CD4-positive, CD25-positive, alpha-beta regulatory T cell (primary cell): ENCODE data around the gene CITED4. TPM values are rescaled to one million over a fixed set of nuclear protein-coding genes. Genes with fewer than 3 reads are reported as not detected.

Experiments
- ATAC-seq, 2 donors: fragments of 150-1000 bp; cut with Tn5 transposase; one replicate each; pipeline ENCODE4 v1.10.0; 2021; ENCODE audit warnings: low read depth in 2 of 2, moderate number of reproducible peaks in 2 of 2, moderate library complexity in 1 of 2
- DNase-seq, 3 donors: peaks; one replicate each; pipeline versions ENCODE4 v3.0.0 to v3.0.0-alpha.2; 2012 to 2022; ENCODE audit warnings: mixed read lengths in 1 of 3
- H3K27ac ChIP-seq: one replicate; pipeline ENCODE4 v1.7.0; 2013; ENCODE audit warnings: mild to moderate bottlenecking, low read length; ENCODE audit not compliant: insufficient read depth, poor library complexity, severe bottlenecking
- H3K27me3 ChIP-seq: one replicate; pipeline ENCODE4 v1.7.0; 2013; ENCODE audit warnings: low read length; ENCODE audit not compliant: control insufficient read depth, insufficient read depth
- H3K36me3 ChIP-seq: one replicate; pipeline ENCODE4 v1.7.0; 2013; ENCODE audit warnings: mild to moderate bottlenecking, low read length, moderate library complexity; ENCODE audit not compliant: control insufficient read depth, insufficient read depth
- H3K4me1 ChIP-seq: 2 replicates; pipeline ENCODE4 v1.7.0; 2013; ENCODE audit warnings: mild to moderate bottlenecking, low read length; ENCODE audit not compliant: insufficient read depth, control insufficient read depth, poor library complexity, severe bottlenecking
- H3K4me3 ChIP-seq: one replicate; pipeline ENCODE4 v1.7.0; 2013; ENCODE audit warnings: low read depth, mild to moderate bottlenecking, low read length, moderate library complexity
- H3K9me3 ChIP-seq, 2 experiments: 1 replicate in 1 of 2; 2 replicates in 1 of 2; pipeline ENCODE4 v1.7.0; 2013; ENCODE audit warnings: low read length in 2 of 2, mild to moderate bottlenecking in 1 of 2, moderate library complexity in 1 of 2; ENCODE audit not compliant: control insufficient read depth in 2 of 2
- H3K27ac Mint-ChIP-seq, 3 donors: one replicate each; pipeline ENCODE4 v1.8.0; 2020 to 2022; ENCODE audit warnings: mild to moderate bottlenecking in 3 of 3, mixed read lengths in 3 of 3, moderate library complexity in 2 of 3
- H3K27me3 Mint-ChIP-seq: one replicate; pipeline ENCODE4 v1.8.0; 2022; ENCODE audit warnings: mild to moderate bottlenecking, mixed read lengths
- H3K36me3 Mint-ChIP-seq: one replicate; pipeline ENCODE4 v1.8.0; 2020; ENCODE audit warnings: mixed read lengths
- H3K4me1 Mint-ChIP-seq, 4 donors: one replicate each; pipeline ENCODE4 v1.8.0; 2020 to 2022; ENCODE audit warnings: mixed read lengths in 4 of 4, mild to moderate bottlenecking in 1 of 4
- H3K4me3 Mint-ChIP-seq, 4 donors: one replicate each; pipeline ENCODE4 v1.8.0; 2020 to 2022; ENCODE audit warnings: mild to moderate bottlenecking in 4 of 4, mixed read lengths in 4 of 4, moderate library complexity in 3 of 4
- H3K9me3 Mint-ChIP-seq, 7 donors: one replicate each; pipeline ENCODE4 v1.8.0; 2020 to 2022; ENCODE audit warnings: mixed read lengths in 7 of 7, mild to moderate bottlenecking in 3 of 7, moderate library complexity in 2 of 7
- polyA plus RNA-seq, 4 donors: library from polyadenylated mRNA; unstranded; fragments of 300-500 nt; fragmentation: Illumina TruSeq; gene quantifications; one replicate each; pipeline ENCODE4 v1.2.3, GENCODE V29; 2021
- total RNA-seq: library from RNA; stranded (reverse); gene quantifications from one replicate; pipeline ENCODE4 v1.2.3, GENCODE V29; 2022

The CITED4 gene
- total and polyA plus RNA-seq, 5 donors from 2014 or later: 7.0 to 15.8 (median 13.5) TPM

- peak overlapping the region in 1 of 3 donors; percentile 37 for H3K27ac Mint-ChIP-seq
- no peaks in the 10 kb centered on the region for H3K27me3 ChIP-seq
- no peaks in the 10 kb centered on the region for H3K36me3 ChIP-seq
- no peak for ATAC-seq
- H3K4me3 Mint-ChIP-seq: no peak overlapping the region
- H3K9me3 ChIP-seq: no peaks in the 10 kb centered on the region
- H3K27ac ChIP-seq: no peak overlapping the region
- no peak for DNase-seq
- no peaks in the 10 kb centered on the region for H3K9me3 Mint-ChIP-seq
- H3K4me1 ChIP-seq: peaks cover 12% of the 10 kb centered on the region
- H3K36me3 Mint-ChIP-seq: no peaks in the 10 kb centered on the region
- no peak overlapping the region for H3K4me3 ChIP-seq
- peaks cover 15% of the 10 kb centered on the region for H3K27me3 Mint-ChIP-seq
- H3K4me1 Mint-ChIP-seq: peaks cover 0 to 17% (median 12%) of the 10 kb centered on the region in 4 donors
Observed at GRCh38 chr1:40857737-40858136, 4.4 kb downstream of the CITED4 start.

- H3K4me3 ChIP-seq: no peak overlapping the region
- H3K27ac ChIP-seq: no peak overlapping the region
- peaks cover 8% of the 10 kb centered on the region for H3K4me1 ChIP-seq
- Mint-ChIP-seq H3K9me3 (no peaks in the 10 kb centered on the region), H3K27me3 (peaks cover 15% of the 10 kb centered on the region), H3K36me3 (no peaks in the 10 kb centered on the region), H3K4me3 (peak overlapping the region in 1 of 4 donors; percentile 84), H3K27ac (peak overlapping the region in 1 of 3 donors; percentile 9), H3K4me1 (peaks cover 0 to 12% (median 7%) of the 10 kb centered on the region in 4 donors)
- DNase-seq (no peak), ATAC-seq (no peak)
- no peaks in the 10 kb centered on the region for H3K36me3 ChIP-seq
- H3K27me3 ChIP-seq: no peaks in the 10 kb centered on the region
- no peaks in the 10 kb centered on the region for H3K9me3 ChIP-seq
Observed at GRCh38 chr1:40856656-40857302, 5.4 kb downstream of the CITED4 start.

DNA sequence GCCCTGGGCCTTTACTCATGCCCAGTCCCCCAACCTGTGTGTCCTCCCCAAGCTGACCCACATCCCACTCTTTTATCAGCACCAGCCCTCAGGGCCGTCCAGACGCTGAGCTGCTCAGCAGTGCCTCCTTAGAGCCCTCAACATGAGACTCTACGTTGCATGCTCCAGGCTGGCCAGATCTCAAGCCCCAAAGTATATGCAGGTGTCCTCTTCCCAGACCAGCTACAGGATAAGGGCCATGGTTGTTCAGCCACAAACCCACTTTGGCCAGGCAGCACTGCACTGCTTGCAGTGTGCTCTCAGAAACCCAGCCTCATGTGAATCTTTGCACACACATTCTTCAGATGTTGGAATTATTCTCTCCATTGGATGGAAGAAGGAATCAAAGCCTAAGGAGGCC lies 6.0 kb downstream of the CITED4 start:
- H3K9me3 ChIP-seq: no peaks in the 10 kb centered on the region
- DNase-seq (no peak), ATAC-seq (no peak)
- H3K4me3 ChIP-seq: no peak overlapping the region
- Mint-ChIP-seq H3K27me3 (peaks cover 15% of the 10 kb centered on the region), H3K27ac (no peak overlapping the region), H3K4me3 (no peak overlapping the region), H3K4me1 (peaks cover 0 to 12% (median 7%) of the 10 kb centered on the region in 4 donors), H3K9me3 (no peaks in the 10 kb centered on the region), H3K36me3 (no peaks in the 10 kb centered on the region)
- no peaks in the 10 kb centered on the region for H3K27me3 ChIP-seq
- H3K27ac ChIP-seq: no peak overlapping the region
- H3K4me1 ChIP-seq: peaks cover 3% of the 10 kb centered on the region
- no peaks in the 10 kb centered on the region for H3K36me3 ChIP-seq

- Histone ChIP-seq H3K27me3 (no peaks in the 10 kb centered on the region), H3K36me3 (no peaks in the 10 kb centered on the region), H3K4me3 (no peak overlapping the region), H3K27ac (no peak overlapping the region), H3K9me3 (no peaks in the 10 kb centered on the region), H3K4me1 (no peaks in the 10 kb centered on the region)
- Mint-ChIP-seq H3K27ac (no peak overlapping the region), H3K4me1 (peaks cover 0 to 9% (median 5%) of the 10 kb centered on the region in 4 donors), H3K4me3 (no peak overlapping the region), H3K9me3 (no peaks in the 10 kb centered on the region), H3K36me3 (no peaks in the 10 kb centered on the region), H3K27me3 (peaks cover 10% of the 10 kb centered on the region)
- ATAC-seq (no peak), DNase-seq (no peak)
Observed at GRCh38 chr1:40855513-40855912, 6.7 kb downstream of the CITED4 start.

GRCh38 chr1:40853885-40854170 lies 8.3 kb downstream of the CITED4 start:
- Mint-ChIP-seq H3K4me1 (peaks cover 2 to 6% (median 5%) of the 10 kb centered on the region in 4 donors), H3K9me3 (no peaks in the 10 kb centered on the region), H3K36me3 (no peaks in the 10 kb centered on the region), H3K27me3 (no peaks in the 10 kb centered on the region), H3K4me3 (no peak overlapping the region), H3K27ac (no peak overlapping the region)
- no peak overlapping the region for H3K4me3 ChIP-seq
- DNase-seq (no peak), ATAC-seq (no peak)
- H3K36me3 ChIP-seq: no peaks in the 10 kb centered on the region
- peaks cover 5% of the 10 kb centered on the region for H3K4me1 ChIP-seq
- H3K9me3 ChIP-seq: no peaks in the 10 kb centered on the region
- H3K27me3 ChIP-seq: no peaks in the 10 kb centered on the region
- H3K27ac ChIP-seq: no peak overlapping the region

DNA sequence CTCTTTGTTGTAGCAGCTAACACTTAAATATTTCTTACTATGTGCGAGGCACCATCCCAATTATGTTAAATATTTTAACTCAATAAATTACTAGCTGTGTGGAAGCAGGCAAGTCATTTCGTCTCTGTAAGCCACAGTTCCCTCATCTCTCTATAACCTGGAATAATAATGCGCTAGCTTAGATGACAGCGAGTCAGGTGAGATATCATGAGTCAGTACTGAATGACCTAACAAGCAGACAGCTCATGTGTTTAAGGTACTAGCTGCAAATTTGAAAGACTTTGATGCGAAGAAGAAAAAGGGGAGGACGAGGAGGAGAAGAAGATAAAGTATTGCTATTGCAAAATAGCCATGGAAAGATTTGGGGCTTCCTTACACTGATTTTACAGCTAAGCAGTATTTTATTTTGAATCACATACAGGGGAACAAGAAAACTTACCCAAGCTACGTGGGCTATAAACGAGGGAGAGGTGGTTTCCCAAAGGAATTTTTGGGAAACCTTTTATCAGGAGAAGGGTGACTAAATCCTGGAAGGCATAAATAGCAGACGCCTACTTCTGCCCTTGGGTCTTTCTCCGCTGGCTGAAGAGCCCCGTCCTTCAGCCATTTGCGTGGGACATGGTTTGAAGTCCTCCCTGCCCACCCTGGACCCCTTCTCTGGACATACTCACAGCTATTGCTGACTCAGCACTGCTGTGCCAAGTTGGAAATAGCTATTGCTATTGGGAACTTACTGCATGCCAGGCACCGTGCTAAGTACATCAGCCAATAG lies 8.9 kb downstream of the CITED4 start:
- H3K9me3 ChIP-seq: no peaks in the 10 kb centered on the region
- no peaks in the 10 kb centered on the region for H3K36me3 ChIP-seq
- peaks cover 5% of the 10 kb centered on the region for H3K4me1 ChIP-seq
- H3K27ac ChIP-seq: no peak overlapping the region
- no peak for ATAC-seq
- H3K27ac Mint-ChIP-seq: no peak overlapping the region
- H3K27me3 ChIP-seq: no peaks in the 10 kb centered on the region
- peaks cover 2 to 6% (median 5%) of the 10 kb centered on the region in 4 donors for H3K4me1 Mint-ChIP-seq
- no peak for DNase-seq
- peak overlapping the region in 1 of 4 donors; percentile 21 for H3K4me3 Mint-ChIP-seq
- no peak overlapping the region for H3K4me3 ChIP-seq
- H3K36me3 Mint-ChIP-seq: no peaks in the 10 kb centered on the region
- H3K27me3 Mint-ChIP-seq: no peaks in the 10 kb centered on the region
- no peaks in the 10 kb centered on the region for H3K9me3 Mint-ChIP-seq

DNA sequence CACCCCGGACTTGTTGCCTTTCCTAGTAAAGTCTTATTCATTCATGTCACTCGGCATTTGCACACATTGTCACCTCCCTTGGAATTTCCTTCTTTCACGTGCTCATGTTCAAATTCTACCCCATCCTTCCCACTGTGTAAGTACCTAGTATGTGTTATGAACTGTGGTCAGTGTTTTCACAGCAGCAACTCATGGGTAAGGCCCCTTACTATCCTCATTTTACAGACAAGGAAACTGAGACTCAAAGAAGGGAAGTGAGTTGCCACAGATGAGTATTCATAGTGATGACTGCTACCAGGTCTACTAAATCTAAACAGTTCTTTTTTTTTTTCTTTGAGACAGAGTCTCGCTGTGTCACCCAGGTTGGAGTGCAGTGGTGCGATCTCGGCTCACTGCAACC lies 10.5 kb downstream of the CITED4 start:
- DNase-seq (no peak), ATAC-seq (no peak)
- no peak overlapping the region for H3K4me3 ChIP-seq
- no peak overlapping the region for H3K4me3 Mint-ChIP-seq
- no peaks in the 10 kb centered on the region for H3K27me3 Mint-ChIP-seq
- peaks cover 5% of the 10 kb centered on the region for H3K4me1 ChIP-seq
- no peak overlapping the region for H3K27ac ChIP-seq
- peaks cover 2 to 8% (median 6%) of the 10 kb centered on the region in 4 donors for H3K4me1 Mint-ChIP-seq
- peak overlapping the region in 1 of 3 donors; percentile 91 for H3K27ac Mint-ChIP-seq
- no peaks in the 10 kb centered on the region for H3K27me3 ChIP-seq
- H3K36me3 ChIP-seq: no peaks in the 10 kb centered on the region
- no peaks in the 10 kb centered on the region for H3K9me3 ChIP-seq
- no peaks in the 10 kb centered on the region for H3K9me3 Mint-ChIP-seq
- H3K36me3 Mint-ChIP-seq: no peaks in the 10 kb centered on the region
